NOMO-1 treated with dmso at 0.1 percent for 144 hours (cell line): ENCODE data around the gene PERP.
"Not testable (repeated sequence)": the region's sequence is repeated elsewhere in the genome, so short reads cannot be mapped to it uniquely, and the experiment has no call there.

Source experiments
- DNase-seq: peaks from one replicate; lab custom pipeline; 2025; ENCODE audit not compliant: unreplicated experiment; lab: John Stamatoyannopoulos, UW

The PERP gene

GRCh38 chr6:138105880-138106664 is 1.1 kb downstream of the PERP start:
- DNase-seq = no peak

GRCh38 chr6:138105446-138105845 is 1.8 kb downstream of the PERP start:
- DNase-seq = no peak

- DNase-seq = no peak
Measured at GRCh38 chr6:138104618-138105213, 2.5 kb downstream of the PERP start.

GRCh38 chr6:138103871-138104270 is 3.3 kb downstream of the PERP start:
- no peak for DNase-seq

- DNase-seq = no peak
Measured at GRCh38 chr6:138101946-138102731, 5.1 kb downstream of the PERP start.

- no peak for DNase-seq
Measured at GRCh38 chr6:138099832-138100231, 7.4 kb downstream of the PERP start.

- no peak for DNase-seq
Measured at GRCh38 chr6:138098306-138098705, 8.9 kb downstream of the PERP start.

- no peak for DNase-seq
Measured at GRCh38 chr6:138094260-138094659, 13.0 kb downstream of the PERP start.

GRCh38 chr6:138093632-138094031 is 13.6 kb downstream of the PERP start:
- DNase-seq = no peak

- no peak for DNase-seq
Measured at GRCh38 chr6:138092686-138093085, 14.5 kb downstream of the PERP start.

- DNase-seq = no peak
Measured at GRCh38 chr6:138089325-138089724, 17.9 kb downstream of the PERP start.

- DNase-seq = no peak
Measured at GRCh38 chr6:138088326-138088762, 18.9 kb downstream of the PERP start.

- no peak for DNase-seq
Measured at GRCh38 chr6:138087593-138088325, 19.5 kb downstream of the PERP start.

- DNase-seq = no peak
Measured at GRCh38 chr6:138086573-138087196, 20.5 kb downstream of the PERP start.

GRCh38 chr6:138085839-138086222 is 21.4 kb downstream of the PERP start:
- no peak for DNase-seq

GRCh38 chr6:138084904-138085838 is 22.0 kb downstream of the PERP start:
- DNase-seq = no peak

GRCh38 chr6:138082232-138082631 is 25.0 kb downstream of the PERP start:
- no peak for DNase-seq

- DNase-seq = not testable (repeated sequence)
Measured at GRCh38 chr6:138079556-138079955, 27.7 kb downstream of the PERP start.

GRCh38 chr6:138078491-138078890 is 28.7 kb downstream of the PERP start:
- no peak for DNase-seq

- DNase-seq = no peak
Measured at GRCh38 chr6:138073264-138073663, 34.0 kb downstream of the PERP start.
